ENCODE measurements around the gene PNKP. TPM values are rescaled to one million over a fixed set of nuclear protein-coding genes. Genes with fewer than 3 reads are reported as not detected.

Gene PNKP
- total RNA-seq, 4 donors from 2014 or later, result 33.3 to 42.3 (median 36.3) TPM

DNA sequence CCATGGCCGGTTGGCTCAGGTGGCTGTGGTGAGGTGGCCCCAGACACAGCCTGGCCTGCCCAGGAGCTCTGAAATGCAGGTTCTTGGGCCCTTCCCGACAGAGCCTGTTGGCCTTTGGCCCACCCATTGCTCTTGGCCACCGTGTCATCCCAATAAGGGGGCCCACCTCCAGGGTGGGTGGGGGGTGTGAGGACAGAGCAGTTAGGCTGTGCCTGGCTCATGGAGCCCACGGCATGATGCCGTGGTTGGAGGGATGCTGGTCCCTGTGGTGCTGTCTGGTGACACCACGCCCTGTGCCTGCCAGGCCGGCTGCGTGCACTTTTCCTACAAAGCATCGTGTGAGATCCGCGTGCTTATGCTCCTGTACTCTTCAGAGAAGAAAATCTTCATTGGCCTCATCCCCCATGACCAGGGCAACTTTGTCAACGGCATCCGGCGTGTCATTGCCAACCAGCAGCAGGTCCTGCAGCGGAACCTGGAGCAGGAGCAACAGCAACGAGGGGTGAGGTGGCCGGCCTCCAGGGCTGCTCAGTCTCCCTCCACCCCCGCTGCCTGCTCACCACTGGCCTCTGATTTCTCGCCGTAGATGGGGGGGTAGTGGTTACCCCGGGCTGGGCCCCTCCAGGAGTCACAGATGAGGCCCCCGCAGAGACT lies 7.6 kb downstream of the PNKP start:
- TF ChIP-seq, protein P1, sequence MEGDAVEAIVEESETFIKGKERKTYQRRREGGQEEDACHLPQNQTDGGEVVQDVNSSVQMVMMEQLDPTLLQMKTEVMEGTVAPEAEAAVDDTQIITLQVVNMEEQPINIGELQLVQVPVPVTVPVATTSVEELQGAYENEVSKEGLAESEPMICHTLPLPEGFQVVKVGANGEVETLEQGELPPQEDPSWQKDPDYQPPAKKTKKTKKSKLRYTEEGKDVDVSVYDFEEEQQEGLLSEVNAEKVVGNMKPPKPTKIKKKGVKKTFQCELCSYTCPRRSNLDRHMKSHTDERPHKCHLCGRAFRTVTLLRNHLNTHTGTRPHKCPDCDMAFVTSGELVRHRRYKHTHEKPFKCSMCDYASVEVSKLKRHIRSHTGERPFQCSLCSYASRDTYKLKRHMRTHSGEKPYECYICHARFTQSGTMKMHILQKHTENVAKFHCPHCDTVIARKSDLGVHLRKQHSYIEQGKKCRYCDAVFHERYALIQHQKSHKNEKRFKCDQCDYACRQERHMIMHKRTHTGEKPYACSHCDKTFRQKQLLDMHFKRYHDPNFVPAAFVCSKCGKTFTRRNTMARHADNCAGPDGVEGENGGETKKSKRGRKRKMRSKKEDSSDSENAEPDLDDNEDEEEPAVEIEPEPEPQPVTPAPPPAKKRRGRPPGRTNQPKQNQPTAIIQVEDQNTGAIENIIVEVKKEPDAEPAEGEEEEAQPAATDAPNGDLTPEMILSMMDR (IDR thresholded peaks at IDR 0.05), result no peak
- TF ChIP-seq POLR2A (IDR thresholded peaks at IDR 0.05), result no peak
- intact Hi-C loops (cut with DNase I), result no loop called here
- Histone ChIP-seq H3K4me3 (no peak overlapping the region), H3K4me1 (peaks cover 3 to 29% (median 6%) of the 10 kb centered on the region in 3 donors), H3K9me3 (no peaks in the 10 kb centered on the region), H3K27me3 (no peaks in the 10 kb centered on the region), H3K36me3 (peaks cover 32 to 100% (median 60%) of the 10 kb centered on the region in 3 donors), H3K27ac (peak overlapping the region in 1 of 4 donors; percentile 21)
- 55 to 76% methylated on average over 2 to 13 of the region's 22 CpGs for WGBS, 2 donors
- DNase-seq, result no peak

DNA sequence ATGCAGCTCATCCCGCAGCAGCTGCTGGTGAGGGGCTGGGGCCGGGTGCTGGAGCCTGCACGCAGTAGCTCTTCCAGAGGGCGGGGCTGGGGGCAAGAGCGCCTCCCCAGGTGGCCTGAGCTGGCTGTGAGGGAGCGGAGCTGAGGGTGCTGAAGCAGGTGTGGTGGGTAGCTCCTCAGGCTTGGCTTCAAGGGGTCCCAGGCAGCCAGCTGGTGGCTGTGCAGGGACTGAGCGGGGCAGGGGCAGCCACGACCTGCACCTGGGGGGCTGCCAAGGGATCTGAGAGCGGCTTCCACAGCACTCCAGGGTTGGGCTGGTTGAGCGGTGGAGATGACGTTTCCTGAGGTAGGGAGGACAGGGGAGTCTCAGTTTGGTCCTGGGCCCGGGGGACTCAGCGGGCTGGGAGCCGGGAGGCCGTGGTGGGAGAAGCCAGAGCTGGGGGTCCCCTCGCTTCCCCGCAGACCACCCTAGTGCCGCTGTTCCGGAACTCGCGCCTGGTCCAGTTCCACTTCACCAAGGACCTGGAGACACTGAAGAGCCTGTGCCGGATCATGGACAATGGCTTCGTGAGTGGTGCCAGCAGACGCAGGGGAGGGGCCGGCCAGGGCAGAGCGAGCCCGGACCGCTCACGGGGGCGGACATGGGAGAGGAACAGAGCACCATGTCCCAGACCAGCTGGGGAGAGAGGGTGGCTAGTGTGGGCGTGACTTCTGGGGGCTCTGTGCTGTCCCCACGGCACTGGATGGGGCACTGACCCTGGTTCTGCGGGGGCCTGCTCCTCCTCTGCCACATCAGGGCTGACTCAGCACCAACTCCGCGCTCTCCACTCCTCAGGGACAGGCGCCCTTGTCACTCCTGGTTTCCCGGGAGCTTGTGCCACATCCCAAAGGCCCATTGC lies 9.0 kb downstream of the PNKP start:
- H3K27ac ChIP-seq, result peak overlapping the region in 1 of 4 donors; percentile 16
- TF ChIP-seq, protein P1 (IDR thresholded peaks at IDR 0.05), result no peak
- no peak for TF ChIP-seq POLR2A (IDR thresholded peaks at IDR 0.05)
- no peak overlapping the region for H3K4me3 ChIP-seq
- H3K9me3 ChIP-seq, result no peaks in the 10 kb centered on the region
- peaks cover 3 to 40% (median 15%) of the 10 kb centered on the region in 3 donors for H3K4me1 ChIP-seq
- no peaks in the 10 kb centered on the region for H3K27me3 ChIP-seq
- 73 to 90% methylated on average over 7 to 17 of the region's 37 CpGs for WGBS, 2 donors
- peaks cover 32 to 92% (median 45%) of the 10 kb centered on the region in 3 donors for H3K36me3 ChIP-seq
- DNase-seq, result no peak
- intact Hi-C loops (cut with DNase I), result no loop called here

DNA sequence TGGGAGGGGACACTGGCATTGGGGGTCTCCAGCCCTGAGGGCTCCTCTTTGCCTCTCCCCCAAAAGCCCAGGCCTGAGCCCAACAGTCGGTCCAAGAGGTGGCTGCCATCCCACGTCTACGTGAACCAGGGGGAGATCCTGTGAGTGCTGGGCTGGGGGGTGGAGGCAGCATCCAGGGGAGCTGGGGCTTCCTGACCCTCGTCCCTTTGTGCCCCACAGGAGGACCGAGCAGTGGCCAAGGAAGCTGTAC lies 9.6 kb downstream of the PNKP start:
- Histone ChIP-seq H3K36me3 (peaks cover 32 to 87% (median 40%) of the 10 kb centered on the region in 3 donors), H3K9me3 (no peaks in the 10 kb centered on the region), H3K4me3 (no peak overlapping the region), H3K27ac (peak overlapping the region in 1 of 4 donors; percentile 16), H3K4me1 (peaks cover 4 to 43% (median 17%) of the 10 kb centered on the region in 3 donors), H3K27me3 (no peaks in the 10 kb centered on the region)
- intact Hi-C loops (cut with DNase I), result no loop called here
- TF ChIP-seq POLR2A (IDR thresholded peaks at IDR 0.05), result no peak
- TF ChIP-seq, protein P1 (IDR thresholded peaks at IDR 0.05), result no peak
- WGBS, 2 donors, result 67% methylated on average over 1 of the region's 5 CpGs; no CpG with 5 or more reads in 1 of the 2 donors
- no peak for DNase-seq

DNA sequence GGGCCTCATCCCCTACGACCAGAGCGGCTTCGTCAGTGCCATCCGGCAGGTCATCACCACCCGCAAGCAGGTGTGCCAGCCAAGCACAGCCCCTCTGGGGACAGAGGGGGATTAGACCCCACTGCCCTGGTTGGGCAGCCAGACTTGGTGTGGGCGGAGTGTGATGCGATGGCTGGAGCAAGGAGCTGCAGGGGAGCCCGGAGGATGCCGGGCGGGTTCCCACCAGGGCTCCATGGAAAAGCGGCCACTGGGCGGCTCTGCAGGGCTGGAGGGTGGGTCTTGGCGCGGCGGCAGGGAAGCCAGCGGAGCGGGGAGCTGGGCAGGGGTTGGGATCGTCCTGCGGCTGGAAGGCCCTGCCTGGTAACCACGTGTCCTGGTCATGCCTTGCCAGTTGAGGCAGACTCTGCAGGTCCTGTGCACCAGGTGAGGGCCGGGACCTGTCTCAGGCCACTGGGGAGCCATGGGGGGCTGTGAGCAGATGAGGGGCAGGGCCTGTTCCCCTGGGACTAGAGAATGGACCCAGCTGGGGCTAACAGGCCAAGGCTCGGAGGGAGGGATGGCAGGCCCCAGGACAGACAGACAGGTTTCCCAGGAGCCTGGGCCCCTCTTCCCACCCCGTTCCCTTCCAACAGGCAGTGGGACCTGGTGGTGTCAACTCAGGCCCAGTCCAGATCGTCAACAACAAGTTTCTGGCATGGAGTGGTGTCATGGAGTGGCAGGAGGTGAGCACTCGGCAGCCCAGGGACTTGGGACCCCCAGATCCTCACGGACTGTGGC lies 10.1 kb downstream of the PNKP start:
- Histone ChIP-seq H3K4me1 (peaks cover 8 to 43% (median 22%) of the 10 kb centered on the region in 3 donors), H3K9me3 (no peaks in the 10 kb centered on the region), H3K36me3 (peaks cover 32 to 82% (median 39%) of the 10 kb centered on the region in 3 donors), H3K27ac (no peak overlapping the region), H3K4me3 (no peak overlapping the region), H3K27me3 (no peaks in the 10 kb centered on the region)
- DNase-seq, result no peak
- intact Hi-C loops (cut with DNase I), result no loop called here
- 82 to 90% methylated on average over 10 to 11 of the region's 26 CpGs for WGBS, 2 donors
- TF ChIP-seq, protein P1 (IDR thresholded peaks at IDR 0.05), result no peak
- TF ChIP-seq POLR2A (IDR thresholded peaks at IDR 0.05), result no peak

Measured in esophagus squamous epithelium (tissue), 5 donors.